Measurements from ENCODE around the gene CYP4B1.
"Not testable (repeated sequence)": the region's sequence is repeated elsewhere in the genome, so short reads cannot be mapped to it uniquely, and the experiment has no call there.

Gene CYP4B1

DNA sequence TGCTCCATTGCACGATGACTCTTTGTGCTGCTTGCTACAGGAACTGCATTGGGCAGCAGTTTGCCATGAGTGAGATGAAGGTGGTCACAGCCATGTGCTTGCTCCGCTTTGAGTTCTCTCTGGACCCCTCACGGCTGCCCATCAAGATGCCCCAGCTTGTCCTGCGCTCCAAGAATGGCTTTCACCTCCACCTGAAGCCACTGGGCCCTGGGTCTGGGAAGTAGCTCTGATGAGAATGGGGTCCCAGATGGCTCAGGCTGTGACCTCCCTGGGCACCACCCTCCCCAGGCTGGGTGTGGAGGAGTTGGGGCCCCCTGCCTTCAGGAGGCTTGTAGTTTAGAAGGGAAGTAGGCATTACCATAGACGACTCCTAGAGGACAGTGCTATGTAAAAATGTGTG, 19.7 kb downstream of the CYP4B1 start:
- TF ChIP-seq ZFX (IDR thresholded peaks at IDR 0.05) (no peak), CTCF (conservative IDR thresholded peaks at IDR 0.05) (no peak)
- H3K27ac ChIP-seq, result no peak overlapping the region

GRCh38 chr1:46819335-46819734, 20.5 kb downstream of the CYP4B1 start:
- no peak overlapping the region for H3K27ac ChIP-seq
- TF ChIP-seq ZFX (IDR thresholded peaks at IDR 0.05) (no peak), CTCF (conservative IDR thresholded peaks at IDR 0.05) (no peak)

DNA sequence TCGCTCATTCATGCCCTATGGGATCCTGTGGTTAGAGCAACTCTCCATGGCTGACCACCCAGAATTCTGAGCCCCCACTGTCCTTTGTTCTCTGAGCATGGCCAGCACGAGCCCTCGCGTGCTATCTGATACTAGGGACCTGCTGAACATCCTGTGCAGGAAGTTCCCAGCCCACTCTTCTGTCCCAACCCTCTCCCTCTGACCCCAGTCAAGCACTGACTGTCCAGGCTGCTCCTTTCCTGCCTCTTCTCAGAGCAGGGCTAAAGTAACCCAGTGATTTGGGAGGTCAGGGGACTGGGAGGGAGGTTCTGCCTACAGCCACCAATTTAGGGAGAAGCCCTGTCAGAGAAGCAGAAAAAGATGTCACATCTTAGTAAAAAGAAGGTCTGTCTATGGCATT, 21.2 kb downstream of the CYP4B1 start:
- TF ChIP-seq ZFX (IDR thresholded peaks at IDR 0.05) (no peak), CTCF (conservative IDR thresholded peaks at IDR 0.05) (no peak)
- no peak overlapping the region for H3K27ac ChIP-seq

DNA sequence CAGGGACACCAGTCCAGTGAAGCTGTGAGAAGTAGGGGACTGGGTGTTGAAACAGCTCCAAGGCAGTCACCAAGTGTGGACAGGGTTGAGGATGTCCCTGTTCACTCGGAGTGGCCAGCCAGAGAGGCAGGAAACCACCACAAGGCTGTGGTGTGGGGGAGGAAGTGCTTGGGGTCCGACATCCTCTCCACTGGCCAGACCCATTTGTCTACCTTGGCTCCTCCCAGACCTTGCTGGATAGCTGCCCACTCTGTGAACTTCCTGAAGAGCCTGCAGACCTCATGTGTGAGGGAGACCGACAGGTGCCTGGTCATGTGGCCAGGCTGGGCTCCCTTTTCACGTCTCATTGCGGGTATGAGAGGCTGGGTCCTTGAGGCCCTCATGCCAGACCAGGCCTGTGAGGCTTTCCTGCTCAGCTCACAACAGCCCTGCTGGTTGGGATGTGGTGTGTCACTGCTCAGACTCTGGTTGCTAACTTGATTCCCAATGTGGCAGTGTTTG, 21.8 kb downstream of the CYP4B1 start:
- TF ChIP-seq ZFX (IDR thresholded peaks at IDR 0.05) (no peak), CTCF (conservative IDR thresholded peaks at IDR 0.05) (no peak)

GRCh38 chr1:46822248-46822826, 23.5 kb downstream of the CYP4B1 start:
- H3K27ac ChIP-seq, result no peak overlapping the region
- TF ChIP-seq ZFX (IDR thresholded peaks at IDR 0.05) (no peak), CTCF (conservative IDR thresholded peaks at IDR 0.05) (no peak)

More for the DNA sequence above, 21.8 kb downstream of the CYP4B1 start:
- no peak overlapping the region for H3K27ac ChIP-seq

GRCh38 chr1:46823151-46823550, 24.3 kb downstream of the CYP4B1 start:
- TF ChIP-seq CTCF (conservative IDR thresholded peaks at IDR 0.05), result no peak
- no peak for TF ChIP-seq ZFX (IDR thresholded peaks at IDR 0.05)
- H3K27ac ChIP-seq, result no peak overlapping the region

- H3K27ac ChIP-seq, result not testable (repeated sequence)
Measured at GRCh38 chr1:46826892-46827291, 28.0 kb downstream of the CYP4B1 start.

DNA sequence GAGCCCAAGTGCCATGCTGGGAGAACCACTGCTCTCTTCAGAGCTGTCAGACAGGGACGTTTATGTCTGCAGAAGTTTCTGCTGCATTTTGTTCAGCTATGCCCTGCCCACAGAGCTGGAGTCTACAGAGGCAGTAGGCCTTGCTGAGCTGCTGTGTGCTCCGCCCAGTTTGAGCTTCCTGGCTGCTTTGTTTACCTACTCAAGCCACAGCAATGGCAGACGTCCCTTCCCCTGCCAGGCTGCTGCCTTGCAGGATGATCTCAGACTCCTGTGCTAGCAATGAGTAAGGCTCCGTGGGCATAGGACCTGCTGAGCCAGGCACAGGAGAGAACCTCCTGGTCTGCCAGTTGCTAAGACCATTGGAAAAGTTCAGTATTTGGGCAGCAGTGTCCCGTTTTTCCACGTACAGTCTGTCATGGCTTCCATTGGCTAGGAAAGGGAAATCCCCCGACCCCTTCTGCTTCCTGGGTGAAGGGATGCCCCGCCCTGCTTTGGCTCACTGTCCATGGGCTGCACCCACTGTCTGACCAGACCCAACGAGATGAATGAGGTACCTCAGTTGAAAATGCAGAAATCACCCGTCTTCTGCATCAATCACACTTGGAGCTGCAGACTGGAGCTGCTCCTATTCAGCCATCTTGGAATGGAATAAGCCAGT, 31.9 kb downstream of the CYP4B1 start:
- no peak for TF ChIP-seq ZFX (IDR thresholded peaks at IDR 0.05)
- no peak overlapping the region for H3K27ac ChIP-seq

DNA sequence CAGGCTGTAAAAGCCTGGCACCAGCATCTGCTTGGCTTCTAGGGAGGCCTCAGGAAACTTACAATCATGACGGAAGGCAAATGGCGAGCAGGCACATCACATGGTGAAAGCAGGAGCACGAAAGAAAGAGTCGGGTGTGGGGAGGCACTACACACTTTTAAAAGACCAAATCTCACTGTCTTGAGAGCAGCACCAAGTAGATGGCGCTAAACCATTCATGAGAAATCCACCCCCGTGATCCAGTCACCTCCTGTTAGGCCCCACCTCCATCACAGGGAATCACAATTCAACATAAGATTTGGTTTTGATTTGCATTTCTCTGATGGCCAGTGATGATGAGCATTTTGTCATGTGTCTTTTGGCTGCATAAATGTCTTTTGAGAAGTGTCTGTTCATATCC, 36.6 kb downstream of the CYP4B1 start:
- not testable (repeated sequence) for H3K27ac ChIP-seq

- peak overlapping the region; percentile 8; the same call in 1 of the 2 replicates for H3K27ac ChIP-seq
Measured at GRCh38 chr1:46846386-46846785, 47.5 kb downstream of the CYP4B1 start.

DNA sequence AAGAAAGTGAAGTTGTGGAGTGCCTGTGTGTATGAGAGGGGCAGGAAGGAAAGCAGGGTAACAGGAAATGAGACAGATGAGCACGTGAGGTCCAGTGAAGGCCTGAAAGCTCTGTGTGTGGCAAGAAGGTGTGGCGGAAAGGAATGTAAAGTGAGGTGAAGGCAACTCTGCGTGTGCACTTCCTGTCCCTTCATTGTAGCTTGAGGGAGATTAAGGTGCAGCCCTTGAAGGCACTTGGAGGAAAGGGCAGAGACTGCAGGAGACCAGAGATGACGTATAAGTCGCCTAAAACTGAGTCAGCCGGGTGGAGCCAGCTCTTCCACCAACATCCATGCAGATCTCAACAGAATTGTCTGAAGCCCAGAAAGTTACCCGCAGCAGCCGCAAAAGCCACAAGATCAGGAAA, 58.8 kb downstream of the CYP4B1 start:
- H3K27ac ChIP-seq, result not testable (repeated sequence)
